ENCODE measurements around the gene MINK1. TPM values are rescaled to one million over a fixed set of nuclear protein-coding genes. Genes with fewer than 3 reads are reported as not detected.

Gene MINK1
- total and polyA plus RNA-seq, 10 of the 15 experiments (the other 5 are each of a cell fraction or from before 2014, with no cell fraction given): 0.08 to 55.6 (median 15.0) TPM

DNA sequence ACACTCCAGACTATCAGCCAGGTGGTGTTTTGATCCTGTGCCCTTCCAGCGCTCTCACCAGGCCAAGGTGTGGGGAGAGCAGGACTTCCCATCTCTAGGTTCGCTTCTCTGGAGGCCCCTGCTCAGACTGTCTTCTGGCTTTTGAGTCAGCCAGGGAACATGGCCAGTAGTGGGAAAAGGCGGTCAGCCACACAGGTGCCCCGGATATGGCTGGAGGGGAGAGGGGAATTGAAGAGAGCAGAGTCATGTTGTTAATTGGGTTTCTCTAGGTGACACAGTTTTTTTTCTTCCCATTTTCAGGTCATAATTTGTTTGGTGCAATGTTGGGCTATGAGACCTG lies 1.5 kb downstream of the MINK1 start (continued):
- TF ChIP-seq, protein P1, sequence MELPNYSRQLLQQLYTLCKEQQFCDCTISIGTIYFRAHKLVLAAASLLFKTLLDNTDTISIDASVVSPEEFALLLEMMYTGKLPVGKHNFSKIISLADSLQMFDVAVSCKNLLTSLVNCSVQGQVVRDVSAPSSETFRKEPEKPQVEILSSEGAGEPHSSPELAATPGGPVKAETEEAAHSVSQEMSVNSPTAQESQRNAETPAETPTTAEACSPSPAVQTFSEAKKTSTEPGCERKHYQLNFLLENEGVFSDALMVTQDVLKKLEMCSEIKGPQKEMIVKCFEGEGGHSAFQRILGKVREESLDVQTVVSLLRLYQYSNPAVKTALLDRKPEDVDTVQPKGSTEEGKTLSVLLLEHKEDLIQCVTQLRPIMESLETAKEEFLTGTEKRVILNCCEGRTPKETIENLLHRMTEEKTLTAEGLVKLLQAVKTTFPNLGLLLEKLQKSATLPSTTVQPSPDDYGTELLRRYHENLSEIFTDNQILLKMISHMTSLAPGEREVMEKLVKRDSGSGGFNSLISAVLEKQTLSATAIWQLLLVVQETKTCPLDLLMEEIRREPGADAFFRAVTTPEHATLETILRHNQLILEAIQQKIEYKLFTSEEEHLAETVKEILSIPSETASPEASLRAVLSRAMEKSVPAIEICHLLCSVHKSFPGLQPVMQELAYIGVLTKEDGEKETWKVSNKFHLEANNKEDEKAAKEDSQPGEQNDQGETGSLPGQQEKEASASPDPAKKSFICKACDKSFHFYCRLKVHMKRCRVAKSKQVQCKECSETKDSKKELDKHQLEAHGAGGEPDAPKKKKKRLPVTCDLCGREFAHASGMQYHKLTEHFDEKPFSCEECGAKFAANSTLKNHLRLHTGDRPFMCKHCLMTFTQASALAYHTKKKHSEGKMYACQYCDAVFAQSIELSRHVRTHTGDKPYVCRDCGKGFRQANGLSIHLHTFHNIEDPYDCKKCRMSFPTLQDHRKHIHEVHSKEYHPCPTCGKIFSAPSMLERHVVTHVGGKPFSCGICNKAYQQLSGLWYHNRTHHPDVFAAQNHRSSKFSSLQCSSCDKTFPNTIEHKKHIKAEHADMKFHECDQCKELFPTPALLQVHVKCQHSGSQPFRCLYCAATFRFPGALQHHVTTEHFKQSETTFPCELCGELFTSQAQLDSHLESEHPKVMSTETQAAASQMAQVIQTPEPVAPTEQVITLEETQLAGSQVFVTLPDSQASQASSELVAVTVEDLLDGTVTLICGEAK (IDR thresholded peaks at IDR 0.05; ENCODE audit: borderline replicate concordance): no peak
- no peak for TF ChIP-seq RB1 (IDR thresholded peaks at IDR 0.05; ENCODE audit: borderline replicate concordance)
- TF ChIP-seq, protein P2, sequence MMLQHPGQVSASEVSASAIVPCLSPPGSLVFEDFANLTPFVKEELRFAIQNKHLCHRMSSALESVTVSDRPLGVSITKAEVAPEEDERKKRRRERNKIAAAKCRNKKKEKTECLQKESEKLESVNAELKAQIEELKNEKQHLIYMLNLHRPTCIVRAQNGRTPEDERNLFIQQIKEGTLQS (IDR thresholded peaks at IDR 0.05; ENCODE audit: borderline replicate concordance, extremely low read depth, low read depth, low read length): no peak
- no peak for TF ChIP-seq GABPA (IDR thresholded peaks at IDR 0.05; ENCODE audit: low read depth)
- TF ChIP-seq KLF5 (IDR thresholded peaks at IDR 0.05; ENCODE audit: partially characterized antibody): no peak
- TF ChIP-seq KDM1A (IDR thresholded peaks at IDR 0.05; ENCODE audit: borderline replicate concordance): no peak
- TF ChIP-seq PML (IDR thresholded peaks at IDR 0.05; ENCODE audit: low read length): no peak
- TF ChIP-seq NBN (IDR thresholded peaks at IDR 0.05): no peak
- no peak for TF ChIP-seq TCF7 (IDR thresholded peaks at IDR 0.05; ENCODE audit: borderline replicate concordance)
- TF ChIP-seq, protein P3, sequence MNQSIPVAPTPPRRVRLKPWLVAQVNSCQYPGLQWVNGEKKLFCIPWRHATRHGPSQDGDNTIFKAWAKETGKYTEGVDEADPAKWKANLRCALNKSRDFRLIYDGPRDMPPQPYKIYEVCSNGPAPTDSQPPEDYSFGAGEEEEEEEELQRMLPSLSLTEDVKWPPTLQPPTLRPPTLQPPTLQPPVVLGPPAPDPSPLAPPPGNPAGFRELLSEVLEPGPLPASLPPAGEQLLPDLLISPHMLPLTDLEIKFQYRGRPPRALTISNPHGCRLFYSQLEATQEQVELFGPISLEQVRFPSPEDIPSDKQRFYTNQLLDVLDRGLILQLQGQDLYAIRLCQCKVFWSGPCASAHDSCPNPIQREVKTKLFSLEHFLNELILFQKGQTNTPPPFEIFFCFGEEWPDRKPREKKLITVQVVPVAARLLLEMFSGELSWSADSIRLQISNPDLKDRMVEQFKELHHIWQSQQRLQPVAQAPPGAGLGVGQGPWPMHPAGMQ (IDR thresholded peaks at IDR 0.05; ENCODE audit: borderline replicate concordance): no peak
